ENCODE measurements around the gene PANK3.

GRCh38 chr5:168513861-168514428, 65.2 kb downstream of the PANK3 start:
- TF ChIP-seq, protein P1, sequence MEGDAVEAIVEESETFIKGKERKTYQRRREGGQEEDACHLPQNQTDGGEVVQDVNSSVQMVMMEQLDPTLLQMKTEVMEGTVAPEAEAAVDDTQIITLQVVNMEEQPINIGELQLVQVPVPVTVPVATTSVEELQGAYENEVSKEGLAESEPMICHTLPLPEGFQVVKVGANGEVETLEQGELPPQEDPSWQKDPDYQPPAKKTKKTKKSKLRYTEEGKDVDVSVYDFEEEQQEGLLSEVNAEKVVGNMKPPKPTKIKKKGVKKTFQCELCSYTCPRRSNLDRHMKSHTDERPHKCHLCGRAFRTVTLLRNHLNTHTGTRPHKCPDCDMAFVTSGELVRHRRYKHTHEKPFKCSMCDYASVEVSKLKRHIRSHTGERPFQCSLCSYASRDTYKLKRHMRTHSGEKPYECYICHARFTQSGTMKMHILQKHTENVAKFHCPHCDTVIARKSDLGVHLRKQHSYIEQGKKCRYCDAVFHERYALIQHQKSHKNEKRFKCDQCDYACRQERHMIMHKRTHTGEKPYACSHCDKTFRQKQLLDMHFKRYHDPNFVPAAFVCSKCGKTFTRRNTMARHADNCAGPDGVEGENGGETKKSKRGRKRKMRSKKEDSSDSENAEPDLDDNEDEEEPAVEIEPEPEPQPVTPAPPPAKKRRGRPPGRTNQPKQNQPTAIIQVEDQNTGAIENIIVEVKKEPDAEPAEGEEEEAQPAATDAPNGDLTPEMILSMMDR (IDR thresholded peaks at IDR 0.05; ENCODE audit: low read depth, low read length), result no peak
- TF ChIP-seq EZH2phosphoT487 (IDR thresholded peaks at IDR 0.05; ENCODE audit: low read depth), result no peak

Data from OCI-LY3 (cell line).